ENCODE measurements around the gene SEMA6D.

SEMA6D gene

GRCh38 chr15:47754312-47754711 lies 37.0 kb downstream of the SEMA6D start:
- no peak overlapping the region for H3K27ac ChIP-seq (ENCODE audit: low read length)
- H4K20me1 ChIP-seq (ENCODE audit: insufficient read depth, low read length): no peaks in the 10 kb centered on the region
- no peaks in the 10 kb centered on the region for H3K9me3 ChIP-seq (ENCODE audit: insufficient read depth, low read length, severe bottlenecking)
- H3K4me1 ChIP-seq (ENCODE audit: insufficient read depth, low read length): no peaks in the 10 kb centered on the region
- no peak for TF ChIP-seq EZH2 (IDR thresholded peaks at IDR 0.05; ENCODE audit: borderline replicate concordance, low read depth, low read length, severe bottlenecking)
- TF ChIP-seq, protein P1, sequence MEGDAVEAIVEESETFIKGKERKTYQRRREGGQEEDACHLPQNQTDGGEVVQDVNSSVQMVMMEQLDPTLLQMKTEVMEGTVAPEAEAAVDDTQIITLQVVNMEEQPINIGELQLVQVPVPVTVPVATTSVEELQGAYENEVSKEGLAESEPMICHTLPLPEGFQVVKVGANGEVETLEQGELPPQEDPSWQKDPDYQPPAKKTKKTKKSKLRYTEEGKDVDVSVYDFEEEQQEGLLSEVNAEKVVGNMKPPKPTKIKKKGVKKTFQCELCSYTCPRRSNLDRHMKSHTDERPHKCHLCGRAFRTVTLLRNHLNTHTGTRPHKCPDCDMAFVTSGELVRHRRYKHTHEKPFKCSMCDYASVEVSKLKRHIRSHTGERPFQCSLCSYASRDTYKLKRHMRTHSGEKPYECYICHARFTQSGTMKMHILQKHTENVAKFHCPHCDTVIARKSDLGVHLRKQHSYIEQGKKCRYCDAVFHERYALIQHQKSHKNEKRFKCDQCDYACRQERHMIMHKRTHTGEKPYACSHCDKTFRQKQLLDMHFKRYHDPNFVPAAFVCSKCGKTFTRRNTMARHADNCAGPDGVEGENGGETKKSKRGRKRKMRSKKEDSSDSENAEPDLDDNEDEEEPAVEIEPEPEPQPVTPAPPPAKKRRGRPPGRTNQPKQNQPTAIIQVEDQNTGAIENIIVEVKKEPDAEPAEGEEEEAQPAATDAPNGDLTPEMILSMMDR (IDR thresholded peaks at IDR 0.05; ENCODE audit: borderline replicate concordance, extremely low read depth, low read length, poor library complexity, severe bottlenecking): no peak
- H3K79me2 ChIP-seq (ENCODE audit: insufficient read depth, low read length): no peaks in the 10 kb centered on the region
- no peak overlapping the region for H3K4me2 ChIP-seq (ENCODE audit: insufficient read depth, low read length)
- ATAC-seq (ENCODE audit: insufficient read depth, low read depth): no peak
- no peak overlapping the region for H2AFZ ChIP-seq (ENCODE audit: low read depth, low read length)
- H3K36me3 ChIP-seq (ENCODE audit: insufficient read depth, low read length): no peaks in the 10 kb centered on the region
- H3K9ac ChIP-seq (ENCODE audit: low read depth, low read length): no peak overlapping the region
- H3K27me3 ChIP-seq (ENCODE audit: insufficient read depth, low read length, poor library complexity): no peaks in the 10 kb centered on the region
- no peak overlapping the region for H3K4me3 ChIP-seq (ENCODE audit: low read depth in 1 of 2, low read length in 2 of 2)
- DNase-seq: no peak

DNA sequence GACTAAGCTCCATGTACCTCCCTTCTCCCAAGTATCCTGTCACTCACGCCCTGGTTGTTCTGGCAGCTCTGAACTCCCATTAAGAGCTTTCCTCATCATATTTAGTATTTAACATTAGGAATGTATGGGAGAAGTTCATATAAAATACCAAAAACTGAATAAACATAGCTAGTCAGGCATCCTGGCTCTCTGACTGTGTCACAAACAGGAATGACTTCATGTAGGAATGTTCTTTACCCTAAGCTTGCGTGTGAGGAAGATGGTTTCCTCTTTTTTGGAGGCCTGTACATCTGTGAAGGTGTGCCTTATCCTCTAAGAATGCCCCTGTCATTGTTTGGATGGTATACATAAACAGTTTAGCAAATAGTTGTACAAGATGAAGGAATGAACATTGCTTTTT lies 38.6 kb downstream of the SEMA6D start:
- Histone ChIP-seq H3K79me2 (ENCODE audit: insufficient read depth, low read length) (no peaks in the 10 kb centered on the region), H2AFZ (ENCODE audit: low read depth, low read length) (no peak overlapping the region), H3K36me3 (ENCODE audit: insufficient read depth, low read length) (no peaks in the 10 kb centered on the region), H4K20me1 (ENCODE audit: insufficient read depth, low read length) (no peaks in the 10 kb centered on the region), H3K27me3 (ENCODE audit: insufficient read depth, low read length, poor library complexity) (no peaks in the 10 kb centered on the region), H3K27ac (ENCODE audit: low read length) (no peak overlapping the region), H3K4me3 (ENCODE audit: low read depth in 1 of 2, low read length in 2 of 2) (no peak overlapping the region), H3K4me1 (ENCODE audit: insufficient read depth, low read length) (no peaks in the 10 kb centered on the region), H3K4me2 (ENCODE audit: insufficient read depth, low read length) (no peak overlapping the region), H3K9ac (ENCODE audit: low read depth, low read length) (no peak overlapping the region), H3K9me3 (ENCODE audit: insufficient read depth, low read length, severe bottlenecking) (no peaks in the 10 kb centered on the region)
- DNase-seq: no peak
- TF ChIP-seq, protein P1 (IDR thresholded peaks at IDR 0.05; ENCODE audit: borderline replicate concordance, extremely low read depth, low read length, poor library complexity, severe bottlenecking): no peak
- TF ChIP-seq EZH2 (IDR thresholded peaks at IDR 0.05; ENCODE audit: borderline replicate concordance, low read depth, low read length, severe bottlenecking): no peak
- no peak for ATAC-seq (ENCODE audit: insufficient read depth, low read depth)

DNA sequence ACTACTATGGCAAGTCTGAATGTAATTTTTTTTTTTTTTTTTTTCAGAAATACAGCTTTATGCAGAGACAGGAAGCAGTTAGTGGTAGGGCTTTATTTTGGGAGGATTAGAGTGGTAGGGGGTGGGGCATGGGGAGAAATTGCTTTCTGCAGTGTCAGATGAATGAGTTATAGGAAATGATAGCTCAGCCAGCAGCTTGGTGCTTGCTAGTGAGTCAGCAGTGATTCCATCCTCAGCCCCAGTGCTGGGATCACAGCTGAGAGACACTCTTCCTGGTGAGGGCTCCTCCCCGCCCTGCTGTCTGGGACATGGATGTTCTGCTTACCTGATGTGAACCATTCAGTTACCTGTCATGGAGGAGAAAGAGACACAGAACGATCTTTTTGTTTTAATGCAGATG lies 39.6 kb downstream of the SEMA6D start:
- Histone ChIP-seq H3K36me3 (ENCODE audit: insufficient read depth, low read length) (no peaks in the 10 kb centered on the region), H4K20me1 (ENCODE audit: insufficient read depth, low read length) (no peaks in the 10 kb centered on the region), H3K4me1 (ENCODE audit: insufficient read depth, low read length) (no peaks in the 10 kb centered on the region), H3K79me2 (ENCODE audit: insufficient read depth, low read length) (no peaks in the 10 kb centered on the region), H3K4me2 (ENCODE audit: insufficient read depth, low read length) (no peak overlapping the region), H2AFZ (ENCODE audit: low read depth, low read length) (no peak overlapping the region), H3K27ac (ENCODE audit: low read length) (no peak overlapping the region), H3K9ac (ENCODE audit: low read depth, low read length) (no peak overlapping the region), H3K4me3 (ENCODE audit: low read depth in 1 of 2, low read length in 2 of 2) (no peak overlapping the region), H3K9me3 (ENCODE audit: insufficient read depth, low read length, severe bottlenecking) (no peaks in the 10 kb centered on the region), H3K27me3 (ENCODE audit: insufficient read depth, low read length, poor library complexity) (no peaks in the 10 kb centered on the region)
- DNase-seq: no peak
- TF ChIP-seq, protein P1 (IDR thresholded peaks at IDR 0.05; ENCODE audit: borderline replicate concordance, extremely low read depth, low read length, poor library complexity, severe bottlenecking): no peak
- TF ChIP-seq EZH2 (IDR thresholded peaks at IDR 0.05; ENCODE audit: borderline replicate concordance, low read depth, low read length, severe bottlenecking): no peak
- ATAC-seq (ENCODE audit: insufficient read depth, low read depth): no peak

DNA sequence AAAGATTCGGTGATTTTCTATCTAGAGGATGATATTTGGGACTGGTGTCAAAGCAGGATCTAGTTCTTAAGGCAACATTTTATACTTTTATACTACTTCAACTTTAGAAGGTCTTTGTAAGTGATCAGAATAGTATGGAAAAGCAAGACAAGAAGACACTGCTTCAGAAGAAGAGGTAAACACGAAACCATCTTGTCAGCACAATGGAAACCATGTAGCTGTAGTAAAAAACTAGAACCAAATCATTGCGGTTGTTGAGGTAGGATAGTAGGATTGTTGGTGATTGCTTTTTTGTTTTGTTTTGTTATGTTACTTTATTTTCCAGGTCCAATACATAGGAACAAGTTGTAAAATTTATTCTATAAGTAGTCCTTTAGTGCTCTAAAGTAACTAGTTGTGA lies 40.0 kb downstream of the SEMA6D start:
- no peaks in the 10 kb centered on the region for H3K4me1 ChIP-seq (ENCODE audit: insufficient read depth, low read length)
- no peaks in the 10 kb centered on the region for H4K20me1 ChIP-seq (ENCODE audit: insufficient read depth, low read length)
- no peaks in the 10 kb centered on the region for H3K27me3 ChIP-seq (ENCODE audit: insufficient read depth, low read length, poor library complexity)
- no peaks in the 10 kb centered on the region for H3K36me3 ChIP-seq (ENCODE audit: insufficient read depth, low read length)
- H3K9ac ChIP-seq (ENCODE audit: low read depth, low read length): no peak overlapping the region
- no peak for ATAC-seq (ENCODE audit: insufficient read depth, low read depth)
- no peaks in the 10 kb centered on the region for H3K79me2 ChIP-seq (ENCODE audit: insufficient read depth, low read length)
- no peak overlapping the region for H3K4me2 ChIP-seq (ENCODE audit: insufficient read depth, low read length)
- H3K9me3 ChIP-seq (ENCODE audit: insufficient read depth, low read length, severe bottlenecking): no peaks in the 10 kb centered on the region
- TF ChIP-seq EZH2 (IDR thresholded peaks at IDR 0.05; ENCODE audit: borderline replicate concordance, low read depth, low read length, severe bottlenecking): no peak
- TF ChIP-seq, protein P1 (IDR thresholded peaks at IDR 0.05; ENCODE audit: borderline replicate concordance, extremely low read depth, low read length, poor library complexity, severe bottlenecking): no peak
- no peak overlapping the region for H2AFZ ChIP-seq (ENCODE audit: low read depth, low read length)
- H3K4me3 ChIP-seq (ENCODE audit: low read depth in 1 of 2, low read length in 2 of 2): no peak overlapping the region
- no peak for DNase-seq
- no peak overlapping the region for H3K27ac ChIP-seq (ENCODE audit: low read length)

Data from DND-41 (cell line).